NCI-H187 treated with DMSO at 0.1 percent for 48 hours (cell line): ENCODE results near the gene CKLF.

Source experiments
- DNase-seq: peaks from one replicate; lab custom pipeline; 2025; lab: John Stamatoyannopoulos, UW

Gene CKLF

DNA sequence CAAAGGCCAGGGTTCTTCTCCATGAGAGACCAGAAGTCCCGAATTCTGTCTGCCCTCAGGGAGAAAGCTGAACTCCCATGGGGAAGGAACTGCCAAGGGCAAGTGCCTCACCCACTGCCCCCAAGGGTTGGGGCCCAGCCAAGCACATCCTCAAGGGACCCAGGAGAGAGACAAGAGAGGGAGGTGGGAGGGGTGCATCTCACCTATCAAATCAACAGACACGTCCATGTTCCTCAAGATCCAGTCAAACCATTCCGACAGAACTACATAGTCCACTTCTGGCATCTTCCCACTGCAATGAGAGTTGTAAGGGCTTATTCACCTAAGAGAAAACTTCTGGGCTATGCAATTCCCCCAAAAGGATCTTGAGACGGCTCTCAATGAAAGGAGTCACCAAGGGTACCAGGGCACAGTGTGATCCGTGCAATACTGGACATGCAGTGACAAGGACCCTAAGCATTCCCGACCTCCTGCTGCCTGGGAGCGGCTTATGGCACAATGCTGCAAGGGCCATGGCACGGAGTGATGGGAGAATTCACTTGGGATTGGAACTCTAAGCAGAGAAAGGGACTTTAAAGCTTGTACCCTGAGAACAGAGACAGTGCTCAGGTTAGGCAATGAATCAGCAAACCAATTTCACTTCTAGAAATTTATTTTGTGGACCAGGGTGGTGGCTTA is 34.7 kb upstream of the CKLF start:
- DNase-seq: no peak

DNA sequence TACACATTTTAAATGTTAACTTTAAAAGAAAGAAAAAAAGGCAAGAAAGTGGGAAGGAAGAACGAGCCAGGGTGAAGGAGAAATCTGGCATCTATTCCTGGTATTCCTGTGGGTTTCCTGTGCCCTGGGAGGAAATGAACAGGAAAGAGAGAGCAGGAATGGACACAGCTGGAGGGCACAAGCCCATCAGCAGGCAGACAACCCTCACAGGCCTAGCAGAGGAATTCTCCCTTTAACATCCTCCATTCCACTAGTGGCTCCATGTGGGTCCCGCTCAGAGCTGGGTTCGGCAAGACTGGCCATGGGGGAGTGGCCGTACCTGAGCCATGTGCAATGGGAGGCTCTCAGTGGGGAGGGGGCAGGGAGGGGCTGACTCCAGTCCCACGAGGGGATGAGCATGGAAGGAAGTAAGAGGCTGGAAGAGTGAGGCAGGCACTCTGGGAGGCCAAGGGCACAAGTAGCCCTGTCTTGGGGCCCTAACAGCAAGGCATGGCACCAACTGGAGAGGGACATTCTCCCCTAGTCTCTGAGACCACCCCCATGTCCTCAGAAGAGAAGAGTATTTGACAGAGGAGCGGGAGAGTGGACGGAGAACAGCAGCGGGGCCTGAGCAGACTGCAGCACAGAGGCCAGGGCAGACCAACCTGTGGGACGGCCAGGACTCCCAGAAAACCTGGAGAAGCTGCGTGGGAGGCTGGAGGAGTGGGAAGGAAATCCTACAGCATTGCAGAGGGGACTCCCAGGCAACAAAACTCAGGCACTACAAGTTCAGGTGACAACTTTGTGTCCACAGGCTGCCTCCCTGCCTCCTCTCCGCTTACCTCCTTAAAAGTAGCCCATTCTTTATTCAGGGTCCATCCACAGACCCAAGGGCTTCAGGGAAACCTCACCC is 32.6 kb upstream of the CKLF start:
- no peak for DNase-seq

DNA sequence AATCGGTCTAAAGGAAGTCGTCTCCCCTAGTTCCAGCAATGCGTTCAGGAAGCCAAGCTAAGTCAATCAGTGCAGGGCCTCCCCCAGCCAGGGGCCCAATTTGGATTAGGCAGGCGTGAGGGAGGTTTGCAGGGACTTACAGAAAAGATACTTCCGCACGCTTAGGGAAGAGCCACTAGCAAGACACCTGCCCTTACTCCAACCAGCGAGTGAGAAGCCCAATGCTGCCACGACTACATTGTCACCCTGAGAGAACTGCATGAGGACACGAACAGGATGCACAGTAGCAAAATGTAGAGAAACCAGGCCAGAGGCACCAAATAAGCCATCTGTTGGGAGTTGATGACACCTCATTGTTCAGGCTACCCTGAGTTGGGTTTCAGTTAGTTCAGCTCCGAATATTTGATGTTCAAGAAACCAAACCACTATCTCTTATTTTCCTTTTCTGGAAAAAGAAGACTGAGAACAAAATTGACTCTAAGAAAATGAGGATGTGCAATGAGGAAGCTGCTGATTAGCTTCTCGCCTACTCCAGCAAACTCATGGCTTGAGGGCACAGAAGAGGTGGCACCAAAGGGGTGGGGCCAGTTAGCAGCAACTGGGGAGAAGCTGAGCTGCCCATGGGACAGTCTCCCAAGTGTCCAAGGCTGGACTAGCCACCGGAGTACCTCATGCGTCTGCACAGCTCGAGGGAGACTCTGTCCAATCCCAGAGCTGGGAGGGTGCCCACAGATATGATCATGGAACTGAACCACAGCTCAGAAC is 31.8 kb upstream of the CKLF start:
- no peak for DNase-seq

DNA sequence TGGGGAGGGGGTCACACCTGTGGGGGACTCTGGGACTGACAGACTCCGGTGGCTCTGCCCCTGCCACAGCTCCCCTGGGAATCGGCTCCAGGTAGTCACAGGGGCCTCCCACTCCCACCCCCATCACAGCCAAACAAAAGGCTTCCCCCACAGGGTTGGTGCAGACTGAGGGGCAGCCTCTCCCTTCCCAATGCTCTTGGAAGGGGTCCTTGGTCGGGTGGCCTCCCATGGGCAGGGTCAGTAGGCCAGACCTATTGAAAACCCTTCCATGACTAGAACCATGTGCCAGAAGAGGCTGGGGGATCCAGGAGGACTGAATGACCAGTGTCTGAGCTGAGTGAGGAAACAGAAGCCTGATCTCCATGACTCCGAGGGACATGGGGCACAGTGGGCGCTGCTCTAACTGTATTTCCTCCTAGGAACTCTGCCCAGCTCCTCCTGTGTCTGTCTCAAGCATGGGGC is 31.1 kb upstream of the CKLF start:
- no peak for DNase-seq

DNA sequence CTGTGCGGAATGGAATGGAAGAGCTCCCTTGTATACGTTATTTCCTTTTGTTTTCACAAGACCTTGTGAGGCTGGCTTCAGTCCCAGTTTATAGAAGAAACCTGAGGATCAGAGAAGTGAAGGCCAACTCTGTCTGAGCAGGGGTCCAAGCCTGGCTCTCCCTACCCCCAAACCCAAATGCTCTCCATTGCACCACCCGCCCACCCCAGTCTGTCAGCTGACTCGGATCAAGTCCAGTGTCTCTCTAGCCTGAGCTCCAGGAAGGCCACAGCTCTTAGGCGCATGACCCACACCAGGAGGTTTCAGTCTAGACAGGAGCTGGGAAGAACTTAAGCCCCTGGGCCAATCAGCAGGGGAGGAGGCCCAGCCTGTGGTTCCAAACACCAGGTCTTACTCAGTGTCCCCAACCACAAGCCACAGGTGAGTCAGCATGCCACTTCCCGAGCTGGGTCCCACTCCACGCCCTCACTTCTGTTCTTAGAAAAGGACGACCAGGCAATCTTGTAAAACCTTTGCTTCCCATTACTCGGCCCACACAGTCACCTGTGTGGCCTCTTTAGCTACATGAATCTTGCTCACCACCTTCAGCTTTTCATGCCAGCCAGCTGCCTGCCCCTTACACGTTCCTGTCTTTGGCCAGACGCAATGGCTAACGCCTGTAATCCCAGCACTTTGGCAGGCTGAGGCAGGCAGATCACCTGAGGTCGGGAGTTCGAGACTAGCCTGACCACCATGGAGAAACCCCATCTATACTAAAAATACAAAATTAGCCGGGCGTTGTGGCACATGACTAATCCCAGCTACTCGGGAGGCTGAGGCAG is 30.2 kb upstream of the CKLF start:
- no peak for DNase-seq

DNA sequence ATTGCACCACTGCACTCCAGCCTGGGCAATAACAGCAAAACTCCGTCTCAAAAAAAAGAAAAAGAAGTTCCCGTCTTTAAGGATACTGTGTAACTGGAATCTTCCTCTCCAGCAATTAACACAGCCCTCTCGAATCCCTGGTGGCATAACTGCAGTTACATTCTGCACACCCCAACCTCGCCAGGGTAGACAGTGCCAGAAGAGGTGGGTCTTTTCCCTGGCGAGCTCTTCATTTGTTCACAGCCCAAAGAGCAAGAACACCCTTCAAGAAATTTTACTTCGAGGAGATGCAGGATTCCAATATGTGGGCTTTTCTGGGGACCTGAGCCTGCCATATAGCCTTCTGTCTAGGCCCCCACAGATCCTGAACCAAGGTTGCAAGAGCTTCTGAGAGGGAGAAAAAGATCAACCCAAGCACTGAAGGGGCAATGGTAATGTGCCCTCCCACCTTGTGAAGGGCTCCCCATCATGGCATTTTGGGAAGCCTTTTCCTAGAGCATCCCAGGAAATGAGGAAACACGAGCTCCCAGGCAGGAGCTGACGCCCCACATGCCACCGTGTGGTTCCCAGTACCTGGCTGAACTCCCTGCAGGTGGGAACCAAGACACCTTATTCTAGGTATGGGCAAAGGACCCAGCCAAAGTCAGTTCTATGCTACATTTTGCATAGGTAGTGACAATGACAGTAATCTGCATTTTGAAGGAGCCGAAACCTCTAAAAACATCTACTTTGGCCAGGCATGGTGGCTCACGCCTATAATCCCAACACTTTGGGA is 29.4 kb upstream of the CKLF start:
- no peak for DNase-seq

DNA sequence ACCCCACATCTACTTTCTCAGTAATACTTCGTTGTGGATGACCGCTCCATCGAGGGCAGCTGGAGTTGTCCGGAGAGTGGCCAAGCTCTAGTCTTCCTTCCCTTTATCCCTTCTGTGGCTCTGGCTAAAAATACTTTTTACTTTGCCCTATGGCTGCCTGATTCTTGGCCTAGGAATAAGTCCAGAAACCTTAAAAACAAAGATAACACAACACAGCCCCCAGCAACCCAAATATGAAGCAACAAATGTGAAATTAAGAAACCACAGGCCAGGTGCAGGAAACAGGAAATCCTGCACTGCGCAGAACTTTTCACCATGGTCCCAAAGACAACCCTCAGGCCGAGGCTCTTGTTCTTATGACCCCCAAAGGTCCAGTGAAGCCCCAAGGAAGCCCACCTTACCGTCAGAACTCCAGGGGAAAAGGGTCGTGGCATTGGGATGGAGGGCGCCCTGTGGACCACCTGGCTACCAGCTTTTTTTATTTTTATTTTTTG is 28.5 kb upstream of the CKLF start:
- DNase-seq: no peak

DNA sequence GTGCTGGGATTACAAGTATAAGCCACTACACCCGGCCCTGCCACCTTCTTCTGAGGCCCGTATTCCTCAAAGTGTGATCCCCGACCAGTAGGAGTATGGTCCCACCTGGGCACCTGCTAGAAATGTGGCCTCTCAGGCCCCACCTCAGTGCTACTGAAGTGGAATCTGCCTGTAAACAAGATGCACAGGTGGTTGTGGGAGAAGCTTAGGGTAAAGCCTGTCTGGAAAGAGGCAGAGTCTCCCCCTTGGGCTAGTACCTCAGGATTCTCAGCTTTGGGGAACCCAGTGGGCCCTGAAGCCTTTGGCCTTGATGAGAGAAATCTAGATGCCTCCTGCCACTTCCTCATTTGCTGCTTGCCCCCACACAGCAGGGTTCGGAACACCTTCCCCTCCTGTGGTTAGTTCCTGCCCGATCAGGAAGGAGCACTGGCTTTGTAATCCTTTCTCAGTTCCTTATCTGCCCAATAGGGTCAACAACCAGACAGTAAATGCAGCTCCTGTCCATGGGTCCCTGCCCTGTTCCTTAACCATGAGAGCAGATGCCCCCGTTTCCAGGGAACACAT is 27.7 kb upstream of the CKLF start:
- no peak for DNase-seq

DNA sequence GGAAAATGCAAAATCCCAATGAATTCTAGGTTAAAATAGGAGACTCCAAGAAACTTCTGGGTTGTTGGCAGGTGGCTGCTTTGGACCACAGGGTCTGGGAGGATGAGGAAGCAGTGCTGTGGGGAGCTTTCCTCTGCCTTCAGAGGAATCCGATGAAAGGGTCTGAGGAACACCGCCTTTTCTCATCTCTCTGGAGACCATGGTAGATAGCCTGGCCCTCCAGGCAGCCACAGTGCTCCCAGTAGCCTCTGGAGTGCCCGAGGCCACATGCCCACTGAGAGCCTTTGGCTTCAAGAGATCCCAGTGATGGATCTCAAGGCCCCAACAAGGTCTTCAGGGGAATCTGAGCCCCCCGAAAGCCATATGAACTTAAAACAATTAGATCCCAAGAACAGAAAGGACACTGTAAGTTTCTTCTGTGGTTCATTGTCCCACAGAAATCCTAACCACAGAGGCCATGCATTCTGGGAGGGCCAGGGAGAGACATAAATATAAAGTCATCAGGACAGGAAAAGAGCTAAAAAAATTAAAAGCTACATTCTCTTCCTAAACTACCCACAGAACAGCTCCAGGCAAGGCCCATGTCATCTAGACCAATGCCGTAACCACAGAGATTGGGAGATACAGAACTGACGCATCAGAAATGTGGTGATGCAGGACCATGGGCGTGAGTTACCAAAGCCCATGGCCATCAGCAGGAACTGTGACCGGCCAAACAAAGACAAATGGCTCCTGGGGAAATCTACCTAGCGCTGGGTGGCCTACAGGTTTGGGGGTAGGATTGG is 26.8 kb upstream of the CKLF start:
- DNase-seq: no peak

DNA sequence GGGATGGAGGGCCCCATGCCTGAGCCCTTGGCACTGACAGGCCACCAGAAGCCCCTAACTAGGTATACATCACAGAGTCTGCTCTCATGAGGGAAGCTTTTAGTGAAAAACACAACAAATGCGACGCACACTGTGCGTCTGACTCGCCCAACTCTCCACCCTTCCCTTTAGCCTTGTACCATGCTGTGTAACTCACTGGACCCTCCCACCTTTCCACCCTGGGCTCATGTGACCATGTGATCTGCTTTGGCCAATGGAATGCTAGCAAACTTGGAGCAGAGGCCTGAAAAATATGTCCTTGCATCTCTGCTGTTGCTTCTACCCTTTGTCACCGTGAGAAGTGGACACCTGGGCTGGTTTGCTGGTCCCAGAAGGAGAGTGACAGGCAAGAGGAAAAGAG is 24.1 kb upstream of the CKLF start:
- no peak for DNase-seq

DNA sequence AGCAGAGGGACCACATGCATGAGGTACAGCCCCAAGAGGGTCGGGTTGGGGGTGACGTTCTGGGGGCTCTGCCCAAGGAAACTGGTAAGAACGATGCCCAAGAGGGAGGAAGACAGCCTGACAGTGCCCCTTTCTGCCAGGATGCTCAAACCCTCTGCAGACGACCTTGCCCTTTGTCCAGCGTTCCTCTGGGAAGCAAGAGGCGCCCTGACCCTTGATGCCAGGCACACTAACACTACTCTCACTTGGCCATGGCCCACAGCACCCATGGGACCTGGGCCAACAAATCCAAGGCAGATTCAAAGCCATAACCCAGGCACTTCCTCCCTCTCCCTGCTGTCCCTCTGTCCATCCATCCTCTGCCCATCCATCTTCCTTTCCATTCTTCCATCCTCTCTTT is 22.9 kb upstream of the CKLF start:
- no peak for DNase-seq

DNA sequence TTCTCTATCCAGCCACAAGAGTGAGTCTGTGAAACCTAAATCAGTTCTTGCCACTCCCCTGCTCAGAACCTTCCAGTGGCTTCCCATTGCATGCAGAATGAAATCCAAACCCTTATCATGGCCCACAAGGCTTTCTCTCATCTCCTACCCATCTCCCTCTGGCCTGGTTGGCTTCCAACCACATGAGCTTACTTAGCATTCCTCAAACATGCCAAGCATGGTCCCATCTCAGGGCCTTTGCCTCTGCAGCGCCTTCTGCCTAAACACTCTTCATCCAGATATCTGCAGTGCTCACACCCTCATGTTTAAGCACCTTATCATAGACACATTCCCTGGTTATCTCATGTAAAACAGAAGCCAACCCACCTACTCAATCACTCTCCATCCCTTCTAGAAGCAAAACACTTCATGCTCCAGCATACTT is 18.0 kb upstream of the CKLF start:
- no peak for DNase-seq

DNA sequence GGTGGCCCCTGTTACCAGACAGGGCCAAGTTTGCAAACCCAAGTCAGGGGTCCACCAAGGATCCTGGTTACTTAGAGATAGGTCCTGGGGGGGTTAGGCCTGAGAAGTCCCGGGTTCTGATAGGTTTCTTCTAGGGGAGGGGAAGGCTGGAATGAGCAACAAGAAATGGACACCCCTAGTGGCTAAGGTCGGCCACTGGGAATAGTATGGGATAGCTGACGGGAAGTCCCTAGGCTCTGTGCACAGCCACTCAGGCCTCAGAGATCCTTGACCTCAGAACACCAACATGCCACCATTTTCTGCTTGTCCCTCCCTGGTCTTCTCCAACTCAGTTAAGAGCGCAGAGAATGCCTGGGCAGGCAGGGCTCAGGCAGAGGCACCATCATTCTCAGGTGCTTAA is 15.9 kb upstream of the CKLF start:
- no peak for DNase-seq

DNA sequence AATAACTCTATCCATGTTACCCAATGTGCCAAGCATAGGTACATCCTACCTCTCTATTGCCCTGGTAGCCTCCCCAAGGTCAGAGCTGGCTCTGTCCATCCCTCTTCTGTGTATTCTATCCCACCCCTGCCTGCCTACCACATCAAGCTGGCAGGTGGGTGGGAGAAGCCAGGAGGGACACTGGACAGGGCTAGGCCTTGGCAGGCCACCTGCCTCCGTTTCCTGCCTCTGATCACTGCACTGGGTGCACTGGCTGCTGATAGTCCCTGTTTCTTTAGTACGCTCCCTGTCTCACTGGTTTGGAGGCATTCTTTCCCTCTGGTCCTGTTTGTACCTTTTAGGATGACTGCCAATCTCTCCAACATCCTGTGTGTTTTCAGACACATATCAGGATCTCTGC is 15.1 kb upstream of the CKLF start:
- no peak for DNase-seq

DNA sequence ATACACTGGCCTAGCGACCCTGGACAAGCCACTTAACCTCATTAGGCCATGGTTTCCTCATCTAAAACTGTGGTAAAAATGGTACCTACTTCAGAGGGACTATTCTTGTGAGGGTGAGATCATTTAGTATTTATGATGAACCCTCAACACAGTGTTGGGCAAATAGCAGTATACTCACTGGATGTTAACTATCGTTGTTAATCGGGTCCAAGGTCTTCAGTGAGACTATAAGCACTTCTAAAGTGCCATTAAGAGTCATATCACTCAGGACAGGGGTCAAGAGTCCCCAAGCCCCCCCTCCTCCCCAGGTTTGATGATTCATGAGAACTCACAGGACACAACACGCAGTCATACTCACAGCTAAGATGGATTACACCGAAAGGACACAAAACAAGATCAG is 13.5 kb upstream of the CKLF start:
- no peak for DNase-seq

DNA sequence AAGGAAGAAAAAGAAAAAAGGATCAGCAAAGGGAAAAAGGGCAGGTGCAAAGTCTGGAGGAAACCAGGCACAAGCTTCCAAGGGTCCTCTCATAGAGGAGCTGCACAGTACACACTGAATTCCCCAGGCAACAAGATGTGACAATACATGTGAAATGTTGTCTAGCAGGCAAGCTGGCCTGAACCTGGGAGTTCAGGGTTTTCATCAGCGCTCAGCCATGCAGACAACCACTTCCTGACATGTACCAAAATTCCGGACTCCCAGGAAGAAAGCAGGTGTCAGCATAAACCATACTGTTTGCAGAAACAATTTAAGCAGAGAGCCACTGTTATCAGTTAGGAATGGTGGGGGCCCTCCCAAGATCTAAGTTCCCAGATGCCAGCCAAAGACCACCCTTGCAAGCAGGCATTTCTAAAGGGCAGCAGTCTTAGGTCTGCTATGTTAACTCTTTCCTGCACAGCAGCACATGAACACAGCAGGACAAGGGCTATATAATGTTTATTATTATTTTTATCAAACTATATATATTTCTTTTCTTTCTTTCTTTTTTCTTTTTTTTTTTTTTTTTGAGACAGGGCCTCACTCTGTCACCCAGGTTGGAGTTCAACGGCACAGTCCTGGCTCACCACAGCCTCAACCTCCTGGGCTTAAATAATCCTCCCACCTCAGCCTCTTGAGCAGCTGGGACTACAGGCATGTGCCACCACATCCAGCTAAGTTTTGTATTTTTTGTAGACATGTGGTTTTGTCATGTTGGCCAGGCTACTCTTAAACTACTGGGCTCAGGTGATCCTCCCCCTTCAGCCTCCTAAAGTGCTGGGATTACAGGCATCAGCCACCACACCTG is 12.5 kb upstream of the CKLF start:
- DNase-seq: no peak

DNA sequence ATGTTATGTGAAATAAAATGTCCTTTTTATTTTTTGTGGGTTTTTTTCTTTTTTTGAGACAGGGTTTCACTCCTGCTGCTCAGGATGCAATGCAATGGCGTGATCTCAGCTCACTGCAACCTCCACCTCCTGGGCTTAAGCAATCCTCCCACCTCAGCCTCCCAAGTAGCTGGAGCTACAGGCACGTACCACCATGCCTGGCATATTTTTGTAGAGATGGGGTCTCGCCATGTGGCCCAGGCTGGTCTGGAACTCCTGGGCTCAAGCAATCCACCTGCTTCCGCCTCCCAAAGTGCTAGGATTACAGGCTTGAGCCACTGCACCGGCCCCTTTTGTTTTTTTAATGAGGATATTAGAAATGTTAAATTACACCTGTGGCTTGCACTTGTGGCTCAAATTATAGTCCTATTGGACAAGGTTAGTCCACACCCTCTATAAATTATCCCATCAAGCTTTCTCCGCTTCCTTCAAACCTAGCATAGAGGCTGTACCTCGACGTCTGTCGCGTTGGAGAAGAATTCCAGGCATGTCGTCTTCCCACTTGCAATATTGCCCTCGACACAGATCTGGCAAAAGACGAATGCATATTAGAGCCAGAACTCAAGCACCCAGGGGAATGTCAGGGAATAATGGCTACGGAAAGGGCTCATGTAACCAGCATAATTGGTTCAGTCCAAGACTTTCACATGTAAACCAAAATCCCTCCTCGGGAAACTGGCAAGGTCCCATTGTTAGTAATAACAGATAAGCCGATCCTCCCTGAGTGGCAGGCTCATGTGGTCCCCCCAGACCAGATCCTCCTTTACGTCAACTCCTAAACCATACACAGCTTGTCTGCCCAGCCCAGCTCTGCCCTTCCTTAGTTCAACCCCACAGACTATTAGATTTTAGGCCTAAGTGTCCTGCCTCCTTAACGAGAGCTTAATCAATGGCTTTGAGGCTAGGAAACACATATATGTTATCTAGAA is 10.7 kb upstream of the CKLF start:
- DNase-seq: no peak

DNA sequence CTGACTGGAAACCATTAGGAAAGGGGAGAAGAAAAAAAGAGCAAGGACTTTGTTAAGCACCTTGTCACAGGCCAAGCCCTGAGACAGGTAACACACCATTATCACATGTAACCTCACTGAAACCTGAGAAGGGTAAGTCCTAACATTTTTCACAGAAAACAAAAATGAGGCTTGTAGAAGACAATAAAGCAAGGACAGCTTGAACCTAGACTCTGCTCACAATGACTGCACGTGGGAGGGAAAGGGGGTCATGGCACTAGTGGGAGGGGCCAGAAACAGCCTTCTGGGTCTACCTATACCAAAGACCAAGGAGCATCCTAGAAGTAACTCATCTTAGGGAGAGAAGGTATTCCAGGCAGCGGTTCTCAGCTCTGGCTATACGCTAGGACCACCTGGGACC is 10.0 kb upstream of the CKLF start:
- no peak for DNase-seq
